Activated CD4-positive, CD25-positive, alpha-beta regulatory T cell treated with anti-CD3 and anti-CD28 coated beads, Interleukin-2, amount 50 U/mL, for 16 hours (primary cell): ENCODE measurements around the gene ABLIM2.

Experiments
- DNase-seq: peaks from one replicate; pipeline ENCODE4 v3.0.0-alpha.2; 2020; ENCODE audit warnings: low read depth, low spot score

The ABLIM2 gene

DNA sequence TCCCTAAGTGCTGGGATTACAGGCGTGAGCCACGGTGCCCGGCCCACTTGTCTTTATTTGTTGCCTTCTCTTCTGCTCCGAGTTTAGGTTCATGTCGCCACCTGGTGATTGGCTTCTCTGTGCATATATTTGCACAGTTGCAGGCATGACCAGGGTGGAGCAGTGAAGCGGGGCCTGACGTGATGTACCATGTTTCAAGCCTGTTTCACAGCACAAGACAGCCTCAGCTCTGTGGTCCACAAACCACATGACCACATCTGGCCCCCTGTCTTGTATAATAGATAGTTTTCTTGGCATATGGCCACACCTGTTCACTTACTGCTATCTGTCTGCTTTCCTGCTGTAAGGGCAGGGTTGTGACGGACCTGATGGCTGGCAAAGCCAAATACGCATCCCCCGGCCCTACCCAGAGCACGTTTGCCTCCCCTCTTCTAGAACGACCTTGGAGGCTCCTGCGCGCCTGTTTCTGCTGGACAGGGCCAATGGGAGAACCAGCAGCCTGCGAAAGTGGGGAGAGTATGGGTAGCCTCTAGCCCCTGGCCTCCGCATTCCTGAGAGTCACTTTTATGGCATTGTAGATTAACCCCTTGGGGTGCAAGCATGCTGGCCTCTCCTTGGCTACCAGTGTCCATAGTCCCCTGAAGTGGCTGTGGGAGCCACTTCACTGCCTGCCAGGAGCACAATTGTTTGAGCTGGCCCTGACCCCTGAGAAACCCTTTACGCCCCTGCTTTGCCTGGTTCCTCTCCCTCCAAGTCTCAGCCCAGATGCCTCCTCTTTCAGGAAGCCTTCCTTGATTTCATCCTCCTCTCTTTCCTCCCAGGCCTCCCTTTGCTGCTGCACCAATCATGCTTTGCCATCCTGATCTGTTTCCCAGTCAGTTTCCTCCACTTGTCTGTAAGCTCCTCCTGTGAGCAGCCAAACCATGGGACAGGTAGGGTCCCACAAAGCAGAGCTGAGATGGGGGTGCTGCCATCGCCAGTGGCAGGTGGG is 34.4 kb upstream of the ABLIM2 start:
- no peak for DNase-seq

GRCh38 chr4:8191136-8191747 is 32.6 kb upstream of the ABLIM2 start:
- no peak for DNase-seq

- no peak for DNase-seq
These were observed 31.2 kb upstream of the ABLIM2 start for GRCh38 chr4:8189551-8190466.

DNA sequence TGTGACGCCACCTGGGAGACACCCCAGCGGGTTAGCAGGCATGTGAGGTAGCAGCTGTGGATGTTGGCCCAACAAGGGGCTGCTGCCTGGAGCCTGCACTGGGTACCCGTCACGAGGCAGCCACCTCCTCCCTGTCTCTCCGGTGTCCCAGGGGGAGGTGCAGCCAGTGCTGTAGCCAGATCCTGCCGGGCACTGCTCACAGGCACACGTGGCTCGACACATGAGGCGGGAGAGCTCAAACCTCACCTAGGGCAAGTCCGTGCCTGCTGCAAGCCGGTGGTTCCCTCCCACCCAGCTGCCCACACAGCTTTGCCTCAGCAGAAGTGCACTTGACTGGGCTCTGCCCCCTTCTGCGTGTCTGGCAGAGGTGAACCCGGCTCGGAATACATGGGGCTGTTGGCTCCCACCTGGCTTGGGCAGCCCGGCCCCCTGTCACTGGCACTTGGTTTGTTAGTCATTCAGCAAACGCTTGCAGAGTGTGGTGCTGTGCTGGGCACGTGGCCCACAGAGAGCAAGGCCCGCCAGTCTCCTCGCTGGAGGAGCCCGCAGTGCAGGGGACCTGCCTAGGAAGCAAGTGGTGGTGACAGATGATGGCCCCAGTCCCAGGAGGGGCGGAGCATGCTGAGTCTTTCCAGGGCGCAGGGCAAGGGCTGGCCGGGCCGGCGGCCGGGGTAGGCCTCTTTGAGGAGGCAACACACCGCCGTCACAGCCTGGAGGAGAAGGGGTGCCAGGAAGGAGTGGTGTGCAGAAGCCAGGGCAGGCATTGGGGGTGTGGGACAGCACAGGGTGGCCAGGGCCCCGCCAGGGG is 30.3 kb upstream of the ABLIM2 start:
- DNase-seq = no peak

- DNase-seq = no peak
These were observed 29.5 kb upstream of the ABLIM2 start for GRCh38 chr4:8188085-8188484.

DNA sequence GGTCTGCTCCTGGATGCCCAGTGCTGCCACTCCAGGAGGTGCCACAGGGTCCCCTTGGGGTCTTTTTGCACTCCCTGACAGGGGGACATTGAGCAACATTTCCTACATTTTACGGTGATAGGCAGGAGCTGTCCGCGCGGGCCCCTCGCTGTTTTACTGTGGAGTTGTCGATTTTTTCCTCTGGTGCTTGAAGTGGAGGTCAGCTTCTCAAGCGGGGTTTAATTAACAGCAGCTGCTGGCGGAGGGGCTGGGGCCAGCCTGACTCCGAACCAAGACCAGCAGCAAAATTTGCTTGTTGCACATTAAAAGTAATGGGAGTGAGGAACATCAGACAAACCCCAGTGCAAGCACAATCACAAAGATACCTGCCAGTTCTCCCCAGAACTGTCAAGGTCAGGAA is 27.3 kb upstream of the ABLIM2 start:
- no peak for DNase-seq

DNA sequence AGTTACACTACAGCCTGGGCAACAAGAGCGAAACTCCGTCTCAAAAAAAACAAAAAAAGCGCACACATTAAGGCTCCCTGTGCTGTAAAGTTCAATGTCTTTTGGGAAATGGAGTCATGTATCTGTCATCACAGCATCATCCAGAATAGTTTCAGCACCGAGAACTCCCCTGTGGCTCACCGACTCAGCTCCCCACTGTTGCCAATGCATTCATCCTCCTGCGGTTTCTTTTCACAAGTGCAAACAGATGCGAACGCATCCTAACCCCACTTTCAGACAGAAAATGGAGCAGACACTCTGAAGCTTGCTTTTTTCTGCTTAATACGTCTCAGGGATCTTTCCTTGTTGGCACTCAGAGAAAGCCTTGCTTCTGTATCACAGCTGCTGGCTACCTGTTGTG is 26.7 kb upstream of the ABLIM2 start:
- no peak for DNase-seq

DNA sequence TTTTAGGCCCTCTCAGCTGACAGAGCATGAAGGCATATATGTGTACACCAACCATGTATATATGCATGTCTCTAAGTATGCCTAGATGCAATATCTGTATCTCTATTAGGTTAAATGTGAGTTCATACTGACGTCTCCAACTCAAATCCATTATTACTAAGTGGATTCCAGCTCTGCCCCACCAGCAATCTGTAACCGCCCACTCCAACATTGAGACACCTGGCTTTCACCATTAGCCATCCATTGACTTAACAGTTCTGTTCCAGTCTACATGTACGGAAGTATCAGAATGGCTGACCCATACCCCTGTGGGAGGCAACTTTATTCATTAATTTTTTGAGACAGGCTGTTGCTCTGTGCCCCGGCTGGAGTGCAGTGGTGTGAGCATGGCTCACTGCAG is 25.4 kb upstream of the ABLIM2 start:
- no peak for DNase-seq

DNA sequence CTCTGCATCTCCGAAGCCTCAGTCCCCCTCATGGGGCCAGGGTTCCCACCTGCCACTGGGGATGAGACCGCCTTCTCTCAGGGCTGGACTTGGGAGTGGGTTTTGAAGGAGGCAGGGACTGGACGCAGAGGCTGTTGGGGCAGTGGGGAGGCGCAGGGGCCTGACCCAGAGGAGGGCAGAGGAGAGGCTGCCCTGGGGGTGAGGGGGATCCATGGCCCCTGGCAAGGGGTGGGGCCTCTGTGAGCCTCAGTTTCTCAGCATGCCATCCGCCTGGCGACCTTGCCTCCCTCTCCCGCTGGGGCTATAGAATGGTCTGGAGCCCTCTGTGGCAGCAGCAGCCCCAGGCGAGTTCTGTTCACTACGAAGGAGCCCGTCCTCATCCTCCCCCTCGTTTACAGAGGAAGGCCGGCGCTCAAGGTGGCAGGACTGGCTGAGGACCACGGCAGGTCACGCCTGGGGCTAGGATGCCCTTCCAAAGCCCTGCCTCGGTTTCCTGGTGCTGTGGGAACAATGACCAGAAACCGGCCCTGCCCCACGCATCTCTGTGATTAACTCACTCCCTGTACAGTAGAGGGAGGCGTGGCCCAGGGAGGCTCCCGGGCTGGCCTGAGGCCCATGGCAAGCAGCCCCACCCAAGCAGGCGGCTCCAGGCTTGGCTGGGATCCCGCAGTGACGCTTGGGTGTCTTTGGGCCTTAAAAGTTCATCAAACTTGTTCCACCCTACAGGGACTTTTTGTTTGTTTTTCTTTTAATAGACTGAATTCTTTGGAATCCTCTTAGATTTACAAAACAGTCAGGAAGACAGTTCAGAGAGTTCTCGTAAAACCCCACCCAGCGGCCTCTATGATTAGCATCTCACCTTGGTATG is 24.5 kb upstream of the ABLIM2 start:
- DNase-seq = no peak

GRCh38 chr4:8182294-8182693 is 23.7 kb upstream of the ABLIM2 start:
- no peak for DNase-seq

GRCh38 chr4:8181844-8182243 is 23.2 kb upstream of the ABLIM2 start:
- DNase-seq = no peak

GRCh38 chr4:8181119-8181518 is 22.5 kb upstream of the ABLIM2 start:
- DNase-seq = no peak

GRCh38 chr4:8180310-8181093 is 21.9 kb upstream of the ABLIM2 start:
- no peak for DNase-seq

GRCh38 chr4:8179771-8180170 is 21.2 kb upstream of the ABLIM2 start:
- no peak for DNase-seq

GRCh38 chr4:8179074-8179473 is 20.5 kb upstream of the ABLIM2 start:
- DNase-seq = no peak

DNA sequence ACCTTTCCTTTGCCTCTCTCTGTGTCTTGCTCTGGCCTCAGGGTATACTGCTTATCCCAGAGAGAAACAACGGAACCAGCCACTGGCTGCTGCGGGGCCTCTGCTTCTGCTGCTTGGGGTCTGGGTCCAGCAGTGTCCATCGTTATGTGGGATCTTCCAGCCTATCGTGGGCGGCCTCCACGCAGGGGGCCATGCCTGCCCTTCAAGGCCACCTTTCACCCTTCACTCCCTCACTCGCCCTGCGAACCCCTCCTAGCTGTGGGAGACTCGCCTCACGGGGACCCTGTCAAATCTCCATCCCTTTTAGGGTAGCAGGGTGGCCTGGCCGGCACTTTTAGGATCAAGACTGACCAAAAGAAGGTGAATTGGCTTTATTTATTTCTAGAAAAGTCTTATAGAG is 19.3 kb upstream of the ABLIM2 start:
- no peak for DNase-seq

- no peak for DNase-seq
These were observed 18.9 kb upstream of the ABLIM2 start for GRCh38 chr4:8177552-8177951.

DNA sequence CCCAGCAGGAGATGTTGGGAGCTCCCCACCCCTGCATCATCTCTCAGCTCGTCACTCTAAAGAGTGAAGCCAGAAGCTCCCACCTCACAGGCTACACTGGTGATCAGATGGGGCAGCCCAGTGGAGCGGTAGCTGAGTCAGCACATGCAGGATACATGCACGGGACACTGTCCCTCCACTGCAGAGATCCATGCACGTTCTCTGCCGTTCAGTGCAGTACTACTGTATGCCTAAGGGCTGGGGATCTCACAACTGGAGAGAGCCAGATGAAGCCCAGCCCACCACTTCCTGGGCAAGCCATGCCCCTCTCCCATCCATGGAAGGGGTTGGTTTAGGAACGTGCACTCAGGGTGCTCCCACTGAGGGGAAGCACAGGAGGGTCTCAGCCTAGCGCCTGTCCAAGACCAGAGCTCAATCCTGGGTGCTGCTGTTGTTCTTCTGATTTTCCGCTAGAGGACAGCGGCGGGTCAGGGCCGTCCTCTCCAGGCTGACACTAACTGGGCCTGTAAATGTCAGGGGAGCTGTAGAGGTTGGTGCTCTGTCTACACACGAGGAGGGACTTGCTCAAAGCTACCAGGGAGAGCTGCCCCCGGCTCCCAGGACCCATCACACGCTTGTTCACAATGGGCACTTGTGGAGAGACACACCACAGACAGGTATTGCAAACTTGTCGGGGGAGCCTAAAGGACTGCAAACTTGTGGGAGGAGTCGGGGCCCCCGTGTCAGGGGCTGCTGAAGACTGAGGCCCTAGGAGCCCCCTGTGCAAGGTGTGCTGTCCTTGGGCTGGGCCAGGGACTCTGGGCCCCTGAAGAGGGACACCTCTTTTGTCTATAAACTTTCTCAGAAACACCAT is 18.2 kb upstream of the ABLIM2 start:
- no peak for DNase-seq
